Psoas muscle (tissue), 8 donors: ENCODE data around the gene CRADD. TPM values are rescaled to one million over a fixed set of nuclear protein-coding genes. Genes with fewer than 3 reads are reported as not detected.
"Not testable (repeated sequence)": the region's sequence is repeated elsewhere in the genome, so short reads cannot be mapped to it uniquely, and the experiment has no call there.

Experiments
- ATAC-seq, 4 donors: fragments of 200-7000 bp; cut with Tn5 transposase; one replicate each; pipeline ENCODE4 v1.9.1; 2020; ENCODE audit warnings: moderate library complexity in 3 of 4, mild to moderate bottlenecking in 2 of 4
- DNase-seq, 2 donors: peaks; one replicate each; pipeline ENCODE4 v3.0.0-alpha.2; 2020
- H3K27ac ChIP-seq: fragments of 200-600 bp; one replicate; pipeline ENCODE4 v1.8.0; 2022
- H3K27me3 ChIP-seq, 3 donors: fragments of 200-600 bp in 1 of 3; one replicate each; pipeline versions ENCODE4 v1.6.1 to v1.8.0; 2013 to 2022; ENCODE audit warnings: low read length in 2 of 3, mild to moderate bottlenecking in 2 of 3, moderate library complexity in 1 of 3; ENCODE audit not compliant: insufficient read depth in 3 of 3
- H3K36me3 ChIP-seq, 2 donors: fragments of 200-600 bp in 1 of 2; one replicate each; pipeline versions ENCODE4 v1.6.1 to v1.8.0; 2013 to 2022; ENCODE audit warnings: low read depth in 1 of 2, mild to moderate bottlenecking in 1 of 2, moderate library complexity in 1 of 2; ENCODE audit not compliant: insufficient read depth in 1 of 2
- H3K4me1 ChIP-seq: fragments of 200-600 bp; one replicate; pipeline ENCODE4 v1.8.0; 2022
- H3K4me3 ChIP-seq: fragments of 200-600 bp; one replicate; pipeline ENCODE4 v1.8.0; 2022; ENCODE audit warnings: mild to moderate bottlenecking
- H3K9me3 ChIP-seq: fragments of 200-600 bp; one replicate; pipeline ENCODE4 v1.8.0; 2022
- WGBS, 3 donors: extraction: QIAGEN DNeasy Blood & Tissue Kit; methylation state at CpG; one replicate each; pipeline versions ENCODE4 v1.1.6 to v1.1.7; 2013; 5-methylcytosine and 5-hydroxymethylcytosine counted together
- intact Hi-C, 2 donors: fragments of 100-400 bp; cut with DNase I; formaldehyde crosslinking; loops; one replicate each; pipeline versions ENCODE4 v1.11.0 to v1.14.2; 2022
- polyA plus RNA-seq, 3 donors: library from polyadenylated mRNA; stranded (reverse); fragments of 200-250 nt; gene quantifications; one replicate each; pipeline ENCODE4 v1.2.3, GENCODE V29; 2013
- total RNA-seq, 4 donors: library from RNA; stranded (reverse); fragmentation: NEBNext Ultra II Directional in 2 of 4; extraction: Animal tissue kit (Norgen Biotek cat#: 25700) in 2 of 4; gene quantifications; one replicate each; pipeline versions ENCODE4 v1.2.1 to v1.2.4, GENCODE V29; 2021 to 2023
- TF ChIP-seq, protein P1 (sequence below): fragments of 200-600 bp; IDR thresholded peaks from one replicate; pipeline ENCODE4 v1.8.0; 2022; ENCODE audit warnings: antibody characterized with exemption
- donor health status: healthy with polysubstance abuse.
- donor health status: DM: no; HTN: no; CAD: no; lungs with moderate emphysema.
- donor health status: Bipolar disorder and iron deficiency.
- donor health status: healthy.
- donor health status: DM: yes; HTN: yes; CAD: no.
- donor health status: DM: no; HTN: no; CAD: no.
- donor health status: DM: no; HTN: no; CAD: no.
- donor health status: DM: yes; HTN: yes; CAD: no.

CRADD gene
- total and polyA plus RNA-seq, 7 donors, result 11.0 to 21.1 (median 12.7) TPM

DNA sequence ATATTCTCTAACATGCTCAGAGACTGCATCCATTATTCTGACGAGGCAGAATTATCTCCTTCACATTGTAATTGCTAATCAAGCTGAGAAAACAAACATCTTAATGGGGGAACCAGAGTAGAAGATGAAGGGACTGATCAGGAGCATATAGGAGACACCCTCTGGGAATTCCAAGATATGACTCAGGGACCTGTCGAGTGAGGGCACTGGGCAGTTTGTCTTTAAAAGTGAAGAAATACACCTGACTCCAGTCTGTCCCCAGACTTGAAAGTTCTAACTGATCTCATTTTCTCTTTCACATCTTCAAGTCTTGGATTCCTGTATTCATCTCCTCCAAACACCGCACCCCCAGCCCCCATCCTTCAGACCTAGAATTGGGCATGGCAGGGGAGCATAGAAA, 244.3 kb downstream of the CRADD start:
- ATAC-seq, result no peak
- WGBS, 3 donors, result 85 to 89% (median 85%) methylated on average over 3 of the region's 3 CpGs
- no peak for DNase-seq
- H3K9me3 ChIP-seq, result peaks cover 5% of the 10 kb centered on the region
- H3K4me3 ChIP-seq, result no peak overlapping the region
- intact Hi-C loops, result no loop called here
- H3K27me3 ChIP-seq, result no peaks in the 10 kb centered on the region
- H3K4me1 ChIP-seq, result no peaks in the 10 kb centered on the region
- TF ChIP-seq, protein P1, sequence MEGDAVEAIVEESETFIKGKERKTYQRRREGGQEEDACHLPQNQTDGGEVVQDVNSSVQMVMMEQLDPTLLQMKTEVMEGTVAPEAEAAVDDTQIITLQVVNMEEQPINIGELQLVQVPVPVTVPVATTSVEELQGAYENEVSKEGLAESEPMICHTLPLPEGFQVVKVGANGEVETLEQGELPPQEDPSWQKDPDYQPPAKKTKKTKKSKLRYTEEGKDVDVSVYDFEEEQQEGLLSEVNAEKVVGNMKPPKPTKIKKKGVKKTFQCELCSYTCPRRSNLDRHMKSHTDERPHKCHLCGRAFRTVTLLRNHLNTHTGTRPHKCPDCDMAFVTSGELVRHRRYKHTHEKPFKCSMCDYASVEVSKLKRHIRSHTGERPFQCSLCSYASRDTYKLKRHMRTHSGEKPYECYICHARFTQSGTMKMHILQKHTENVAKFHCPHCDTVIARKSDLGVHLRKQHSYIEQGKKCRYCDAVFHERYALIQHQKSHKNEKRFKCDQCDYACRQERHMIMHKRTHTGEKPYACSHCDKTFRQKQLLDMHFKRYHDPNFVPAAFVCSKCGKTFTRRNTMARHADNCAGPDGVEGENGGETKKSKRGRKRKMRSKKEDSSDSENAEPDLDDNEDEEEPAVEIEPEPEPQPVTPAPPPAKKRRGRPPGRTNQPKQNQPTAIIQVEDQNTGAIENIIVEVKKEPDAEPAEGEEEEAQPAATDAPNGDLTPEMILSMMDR, result no peak
- H3K27ac ChIP-seq, result no peak overlapping the region
- no peaks in the 10 kb centered on the region for H3K36me3 ChIP-seq

DNA sequence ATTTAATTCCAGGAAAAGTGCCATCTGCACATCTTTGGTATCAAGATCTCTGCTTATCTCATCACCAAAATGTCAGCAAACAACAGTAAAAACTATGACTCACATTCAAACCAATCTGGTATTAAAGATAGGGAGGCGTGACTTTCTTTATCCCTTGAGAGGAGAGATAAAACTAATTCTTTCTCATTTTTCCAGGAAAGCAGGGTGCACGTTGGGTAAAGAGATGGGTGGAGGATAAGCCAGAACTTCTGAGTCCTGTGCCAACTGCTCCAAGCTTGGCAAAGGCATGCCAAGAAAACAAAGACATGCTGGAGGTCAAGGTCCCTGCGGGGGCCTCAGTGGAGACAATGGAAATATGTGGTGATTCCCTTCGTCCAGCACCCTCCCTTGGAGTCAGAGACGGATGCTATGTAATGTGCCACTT, 245.4 kb downstream of the CRADD start:
- intact Hi-C loops, result no loop called here

DNA sequence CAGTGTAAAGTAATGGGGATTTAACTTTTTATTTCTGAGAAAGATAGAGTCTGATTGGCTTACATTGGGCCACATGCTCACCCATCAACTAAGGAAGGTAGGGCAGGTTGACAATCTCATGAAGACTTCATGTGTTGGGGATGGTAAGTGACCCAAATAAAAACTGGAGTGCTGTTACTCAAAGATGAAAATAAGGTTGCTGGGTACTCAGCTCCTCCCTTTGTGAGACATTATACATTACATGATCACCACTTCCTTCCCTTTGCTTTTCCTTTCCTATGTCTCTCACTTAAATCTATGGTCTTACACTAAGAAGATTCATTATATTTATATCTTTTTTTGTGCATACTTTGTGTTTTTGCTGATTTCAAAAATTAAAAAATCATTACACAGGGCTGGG, 247.2 kb downstream of the CRADD start:
- H3K9me3 ChIP-seq, result peaks cover 5% of the 10 kb centered on the region
- H3K27me3 ChIP-seq, result no peaks in the 10 kb centered on the region
- DNase-seq, result no peak
- H3K4me3 ChIP-seq, result no peak overlapping the region
- ATAC-seq, result no peak
- intact Hi-C loops, result no loop called here
- H3K36me3 ChIP-seq, result no peaks in the 10 kb centered on the region
- TF ChIP-seq, protein P1, result no peak
- H3K27ac ChIP-seq, result no peak overlapping the region
- no peaks in the 10 kb centered on the region for H3K4me1 ChIP-seq

More for the DNA sequence above, 245.4 kb downstream of the CRADD start:
- ATAC-seq (no peak), DNase-seq (no peak)
- Histone ChIP-seq H3K27me3 (no peaks in the 10 kb centered on the region), H3K36me3 (no peaks in the 10 kb centered on the region), H3K4me1 (no peaks in the 10 kb centered on the region), H3K4me3 (no peak overlapping the region), H3K9me3 (peaks cover 5% of the 10 kb centered on the region), H3K27ac (no peak overlapping the region)
- 53 to 78% (median 72%) methylated on average over 5 of the region's 5 CpGs for WGBS, 3 donors
- TF ChIP-seq, protein P1, result no peak

DNA sequence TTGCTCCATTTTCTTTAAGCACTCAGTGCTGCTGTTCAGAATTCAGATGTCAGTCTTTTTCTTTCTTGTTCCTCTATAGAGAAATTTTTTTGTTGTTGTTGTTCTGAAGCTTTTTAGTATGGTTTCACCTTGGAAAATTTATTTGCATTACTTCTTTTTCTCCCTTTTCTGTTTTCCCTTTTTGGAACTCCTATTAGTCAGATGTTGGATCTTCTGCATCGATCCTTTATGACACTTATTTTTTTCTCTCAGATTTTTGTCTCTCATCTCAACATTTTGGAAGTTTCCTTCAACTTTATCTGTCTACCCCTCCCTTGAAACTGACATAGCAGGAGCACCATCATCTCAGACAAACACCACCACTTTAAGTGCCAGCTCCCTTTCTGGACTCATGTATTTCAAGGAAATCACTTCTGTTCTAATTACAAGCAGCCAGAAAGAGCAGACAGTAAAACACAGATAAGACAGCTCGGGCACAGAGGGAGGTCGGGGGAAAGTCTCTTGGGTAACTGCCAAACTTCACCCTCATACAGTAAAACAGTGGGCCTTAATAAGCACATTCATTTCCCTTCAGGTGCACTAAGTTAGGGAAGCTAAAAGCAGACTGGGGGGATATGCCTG, 248.5 kb downstream of the CRADD start:
- Histone ChIP-seq H3K9me3 (peaks cover 5% of the 10 kb centered on the region), H3K27me3 (no peaks in the 10 kb centered on the region), H3K4me3 (no peak overlapping the region), H3K36me3 (no peaks in the 10 kb centered on the region), H3K4me1 (no peaks in the 10 kb centered on the region), H3K27ac (no peak overlapping the region)
- TF ChIP-seq, protein P1, result no peak
- 69 to 84% (median 78%) methylated on average over 3 of the region's 3 CpGs for WGBS, 3 donors
- intact Hi-C loops, result no loop called here
- DNase-seq (no peak), ATAC-seq (no peak)

DNA sequence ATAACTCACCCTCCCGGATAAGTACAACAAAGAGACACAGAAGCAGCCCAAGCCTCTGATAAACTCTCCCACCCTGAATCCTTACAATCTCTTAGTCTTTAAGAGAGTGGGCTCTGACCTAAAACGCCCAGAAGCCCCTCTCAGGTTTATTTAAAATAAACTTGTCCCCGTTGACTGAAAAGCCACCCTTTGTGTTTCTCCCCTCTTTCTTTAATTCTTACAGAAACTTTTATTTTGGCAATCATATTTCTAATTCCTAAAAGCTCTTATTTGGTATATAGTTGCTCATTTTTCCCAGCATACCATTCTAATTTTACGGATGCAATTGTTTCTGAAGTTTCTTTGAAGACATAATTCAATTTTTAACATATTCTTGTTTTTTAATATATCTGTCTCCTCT, 249.1 kb downstream of the CRADD start:
- Histone ChIP-seq H3K36me3 (no peaks in the 10 kb centered on the region), H3K27me3 (no peaks in the 10 kb centered on the region), H3K27ac (no peak overlapping the region), H3K9me3 (peaks cover 5% of the 10 kb centered on the region), H3K4me3 (no peak overlapping the region), H3K4me1 (no peaks in the 10 kb centered on the region)
- ATAC-seq (no peak), DNase-seq (no peak)
- 87 to 91% (median 89%) methylated on average over 4 of the region's 4 CpGs for WGBS, 3 donors
- TF ChIP-seq, protein P1, result no peak
- intact Hi-C loops, result no loop called here

DNA sequence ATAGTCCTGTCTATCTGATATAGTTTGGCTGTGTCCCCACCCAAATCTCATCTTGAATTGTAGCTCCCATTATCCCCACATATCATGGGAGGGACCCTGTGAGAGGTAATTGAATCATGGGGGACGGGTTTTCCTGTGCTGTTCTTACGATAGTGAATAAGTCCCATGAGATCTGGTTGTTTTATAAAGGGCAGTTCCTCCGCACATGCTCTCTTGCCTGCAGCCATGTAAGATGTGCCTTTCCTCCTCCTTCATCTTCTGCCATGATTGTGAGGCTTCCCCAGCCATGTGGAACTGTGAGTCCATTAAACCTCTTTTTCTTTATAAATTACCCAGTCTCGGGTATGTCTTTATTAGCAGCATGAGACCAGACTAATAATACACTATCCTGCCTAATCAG, 251.9 kb downstream of the CRADD start:
- H3K27me3 ChIP-seq, intact Hi-C loops, H3K9me3 ChIP-seq, H3K4me1 ChIP-seq, H3K27ac ChIP-seq, ATAC-seq, DNase-seq, H3K4me3 ChIP-seq, H3K36me3 ChIP-seq: not testable (repeated sequence)
- 89 to 96% (median 92%) methylated on average over 4 of the region's 4 CpGs for WGBS, 3 donors
